Measurements from ENCODE around the gene OLFML2B.

DNA sequence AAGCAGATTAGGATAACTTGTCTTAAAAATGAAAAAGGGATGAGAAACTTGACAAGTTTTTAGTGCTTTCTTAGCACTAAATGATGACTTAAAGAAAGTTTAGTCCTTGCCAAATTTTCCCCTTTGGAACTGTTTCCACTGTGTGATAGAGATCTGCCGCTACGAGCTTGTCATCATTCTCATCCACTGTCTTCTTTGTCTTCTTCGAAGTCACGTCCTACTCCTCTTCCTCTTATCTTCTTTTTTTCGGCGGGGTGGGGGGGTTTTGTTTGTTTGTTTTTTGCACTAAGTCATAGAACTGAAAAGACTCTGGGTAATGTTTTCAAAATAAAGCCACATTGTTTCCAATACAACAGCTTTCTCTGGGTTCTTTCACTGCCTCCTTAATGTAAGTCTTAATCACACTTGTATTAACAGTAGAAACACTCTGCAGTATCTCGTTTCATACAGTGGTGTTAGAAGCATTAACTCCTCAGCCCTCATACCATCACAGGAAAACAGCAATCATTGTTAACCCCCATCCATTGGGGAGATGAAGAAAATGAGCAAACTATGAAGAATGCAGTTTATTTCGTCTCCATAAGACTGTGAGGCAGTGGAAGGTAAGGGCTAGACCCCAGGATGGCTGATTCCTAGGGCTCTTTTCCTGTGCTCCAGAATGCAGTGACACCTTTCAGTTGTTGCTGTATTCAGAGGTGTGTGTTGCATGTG, 81.8 kb downstream of the OLFML2B start:
- TF ChIP-seq, protein P1, sequence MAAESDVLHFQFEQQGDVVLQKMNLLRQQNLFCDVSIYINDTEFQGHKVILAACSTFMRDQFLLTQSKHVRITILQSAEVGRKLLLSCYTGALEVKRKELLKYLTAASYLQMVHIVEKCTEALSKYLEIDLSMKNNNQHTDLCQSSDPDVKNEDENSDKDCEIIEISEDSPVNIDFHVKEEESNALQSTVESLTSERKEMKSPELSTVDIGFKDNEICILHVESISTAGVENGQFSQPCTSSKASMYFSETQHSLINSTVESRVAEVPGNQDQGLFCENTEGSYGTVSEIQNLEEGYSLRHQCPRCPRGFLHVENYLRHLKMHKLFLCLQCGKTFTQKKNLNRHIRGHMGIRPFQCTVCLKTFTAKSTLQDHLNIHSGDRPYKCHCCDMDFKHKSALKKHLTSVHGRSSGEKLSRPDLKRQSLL (tag by site-specific recombination; IDR thresholded peaks at IDR 0.05): no peak
- no peak for TF ChIP-seq SP7 (tag by site-specific recombination; IDR thresholded peaks at IDR 0.05)

All from HEK293 (cell line).